Islet precursor cell (in vitro differentiated cells): ENCODE measurements around the gene HSP90AA1.
"Not testable (repeated sequence)": the region's sequence is repeated elsewhere in the genome, so short reads cannot be mapped to it uniquely, and the experiment has no call there.

Experiments
- DNase-seq: peaks from one replicate; pipeline ENCODE4 v3.0.0-alpha.2; 2018

HSP90AA1 gene

DNA sequence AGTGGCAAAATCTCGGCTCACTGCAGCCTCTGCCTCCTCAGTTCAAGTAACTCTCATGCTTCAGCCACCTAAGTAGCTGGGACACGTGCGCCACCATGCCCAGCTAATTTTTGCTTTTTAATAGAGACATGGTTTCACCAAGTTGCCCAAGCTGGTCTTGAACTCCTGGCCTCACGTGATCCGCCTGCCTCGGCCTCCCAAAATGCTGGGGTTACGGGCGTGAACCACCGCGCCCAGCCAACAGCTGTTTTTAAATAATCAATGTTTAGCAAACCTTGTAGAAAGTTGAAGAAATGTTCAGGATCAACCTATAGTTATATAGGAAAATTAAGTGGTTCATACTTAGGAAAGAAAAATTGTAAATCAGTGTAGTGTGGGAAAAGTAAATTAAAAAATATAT lies 6.0 kb upstream of the HSP90AA1 start:
- no peak for DNase-seq

DNA sequence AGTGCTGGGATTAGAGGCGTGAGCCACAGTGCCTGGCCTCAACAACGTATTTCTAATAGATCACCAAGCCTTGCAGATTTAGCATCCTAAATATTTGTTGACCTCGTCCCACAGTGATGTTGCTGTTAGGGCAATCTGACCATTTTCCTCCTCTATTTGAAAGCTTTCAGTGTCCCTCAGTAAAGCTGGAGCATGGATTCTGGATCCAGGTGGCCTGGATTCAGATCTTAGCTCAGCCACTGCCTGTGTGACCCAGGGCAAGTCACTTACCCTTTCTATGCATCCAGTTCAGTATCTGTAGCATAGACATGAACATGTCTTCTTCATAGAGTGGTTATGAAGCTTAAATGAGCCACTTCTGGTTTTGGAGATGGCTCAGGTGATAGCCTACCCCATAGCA lies 3.9 kb upstream of the HSP90AA1 start:
- no peak for DNase-seq

DNA sequence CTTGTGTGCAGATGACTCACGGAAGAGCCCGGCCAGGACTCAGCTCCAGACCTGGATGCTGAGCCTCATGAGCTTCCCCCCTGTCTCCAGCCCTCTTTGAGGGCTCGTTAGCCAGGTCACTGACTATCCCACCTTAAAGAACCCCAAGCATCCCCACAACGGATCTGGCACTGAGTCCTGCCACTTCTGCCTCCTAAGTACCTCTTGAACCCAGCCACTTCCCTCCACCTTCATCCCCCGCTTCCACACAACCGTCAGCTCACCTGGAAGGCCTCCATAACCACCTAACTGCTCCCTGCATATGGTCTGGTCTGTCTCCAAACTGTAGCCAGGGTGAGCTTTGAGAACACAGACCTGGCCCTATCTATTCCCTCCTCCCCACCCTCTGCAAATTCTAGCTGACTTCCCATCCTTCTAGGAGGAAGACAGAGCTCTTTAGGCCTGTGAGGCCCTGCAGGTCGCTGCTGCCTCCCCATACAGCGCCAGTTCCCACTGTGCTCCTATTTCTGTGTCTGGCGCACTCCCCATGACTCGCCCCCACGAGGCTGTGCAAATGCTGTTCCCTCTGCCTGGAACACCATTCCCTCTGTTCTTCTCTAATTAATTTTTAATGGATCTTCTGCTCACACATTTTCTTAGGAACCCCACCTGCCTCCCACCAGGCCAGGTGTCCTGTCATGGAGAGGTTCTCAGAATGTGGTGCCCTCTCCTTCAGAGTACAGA lies 2.9 kb upstream of the HSP90AA1 start:
- no peak for DNase-seq

DNA sequence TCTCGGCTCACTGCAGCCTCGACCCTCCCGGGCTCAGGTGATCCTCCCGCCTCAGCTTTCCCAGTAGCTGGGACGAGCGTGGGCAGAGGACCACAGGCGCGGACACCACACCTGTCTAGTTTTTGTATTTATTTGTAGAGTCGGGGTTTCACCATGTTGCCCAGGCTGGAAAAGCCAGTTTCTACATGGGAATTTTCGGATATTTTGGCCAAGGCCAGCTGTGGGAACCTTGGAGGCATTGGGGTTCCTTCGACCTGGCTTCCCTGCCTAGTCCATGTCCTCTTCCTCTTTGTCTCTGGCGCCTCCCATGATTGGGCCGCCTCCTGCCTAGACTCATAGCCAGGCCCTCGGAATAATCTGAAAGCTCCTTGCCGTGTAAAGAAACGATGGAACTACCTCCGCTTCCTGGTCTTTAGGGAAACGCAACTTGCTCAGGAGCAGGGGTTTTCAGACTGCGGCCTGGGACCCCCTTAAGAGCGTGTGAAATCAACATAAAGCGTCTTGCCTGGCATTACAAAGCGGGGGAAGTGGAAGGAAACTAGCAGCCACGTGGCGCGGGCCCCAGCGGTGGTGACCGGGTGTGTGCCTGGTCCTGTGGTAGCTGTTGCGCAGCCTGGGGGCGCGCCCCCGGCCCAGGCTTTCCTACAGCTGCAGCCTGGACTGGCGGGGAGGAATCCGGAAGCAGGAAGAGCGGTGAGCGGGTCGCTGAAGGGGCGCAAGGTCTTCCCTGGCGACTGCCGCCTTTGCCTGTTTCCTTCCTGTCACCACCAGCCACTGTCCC lies 1.4 kb upstream of the HSP90AA1 start:
- peak; percentile 88 for DNase-seq

DNA sequence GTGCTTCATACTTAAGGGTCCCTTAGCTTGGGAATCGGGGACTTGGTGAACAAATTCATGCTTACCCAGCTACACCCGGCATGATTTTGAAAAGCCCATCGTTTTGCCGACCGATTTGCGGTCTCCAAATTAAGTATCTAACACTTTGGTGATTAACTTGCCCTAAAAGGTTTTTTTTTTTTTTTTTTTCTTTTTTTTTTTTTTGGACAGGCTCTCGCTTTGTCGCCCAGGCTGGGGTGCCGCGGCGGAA lies 843 bp upstream of the HSP90AA1 start:
- no peak for DNase-seq

DNA sequence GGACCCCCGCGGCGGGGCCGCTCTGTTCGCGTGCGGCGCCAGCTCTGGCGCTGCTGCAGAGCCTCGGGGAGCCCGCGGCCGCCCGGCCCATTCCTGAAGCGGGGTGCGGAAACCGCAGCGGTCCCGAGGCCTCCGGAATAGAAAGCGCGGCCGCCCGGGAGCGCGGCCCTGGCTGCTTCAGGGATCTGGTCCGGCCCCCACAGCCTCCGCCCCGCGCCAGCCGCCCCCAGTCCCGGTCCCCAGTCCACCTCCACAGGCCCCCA lies 204 bp downstream of the HSP90AA1 start:
- no peak for DNase-seq

DNA sequence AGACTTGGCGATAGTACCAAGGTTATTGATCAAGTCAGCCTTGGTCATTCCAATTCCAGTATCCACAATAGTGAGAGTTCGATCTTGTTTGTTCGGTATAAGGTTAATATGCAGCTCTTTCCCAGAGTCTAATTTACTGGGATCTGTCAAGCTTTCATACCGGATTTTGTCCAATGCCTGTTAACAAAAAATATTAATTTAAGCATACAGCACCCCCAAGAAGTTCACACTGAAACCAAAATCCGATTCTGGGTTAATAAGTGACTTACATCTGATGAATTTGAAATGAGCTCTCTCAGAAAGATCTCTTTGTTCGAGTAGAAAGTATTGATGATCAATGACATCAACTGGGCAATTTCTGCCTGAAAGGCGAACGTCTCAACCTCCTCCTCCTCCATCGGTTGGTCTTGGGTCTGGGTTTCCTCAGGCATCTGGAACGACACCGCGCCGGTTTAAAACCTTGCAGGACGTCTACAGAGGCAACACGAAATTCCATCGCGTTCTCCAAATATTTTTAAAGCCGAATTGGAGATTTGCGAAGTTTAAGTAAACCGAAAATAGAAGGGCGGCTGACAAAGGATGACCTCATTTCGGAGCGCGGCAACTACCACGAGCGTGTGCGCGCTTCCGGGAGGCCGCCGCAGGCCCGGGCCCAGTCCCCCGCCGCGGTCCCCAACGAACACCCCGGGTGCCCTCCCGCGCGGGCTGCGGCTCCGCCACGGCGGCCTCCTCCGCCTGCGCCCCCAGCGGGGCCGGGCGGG lies 716 bp downstream of the HSP90AA1 start:
- DNase-seq = no peak

DNA sequence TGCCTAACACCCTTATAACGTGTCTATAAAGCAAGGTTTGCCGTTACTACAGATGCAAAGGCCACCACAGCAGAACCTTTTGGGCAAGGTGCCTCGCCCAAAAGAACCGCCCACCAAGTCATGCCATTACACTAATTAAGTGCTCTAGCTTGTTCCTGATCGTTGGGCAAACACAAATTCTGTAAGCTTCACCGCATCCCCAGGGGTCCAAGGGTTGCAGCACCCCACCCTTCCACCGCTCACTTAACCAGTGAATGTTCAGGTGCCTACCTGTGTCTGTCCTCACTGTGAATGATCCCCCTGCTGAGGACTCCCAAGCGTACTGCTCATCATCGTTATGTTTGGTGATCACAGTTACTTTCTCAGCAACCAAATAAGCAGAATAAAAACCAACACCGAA lies 1.4 kb downstream of the HSP90AA1 start:
- DNase-seq = no peak

DNA sequence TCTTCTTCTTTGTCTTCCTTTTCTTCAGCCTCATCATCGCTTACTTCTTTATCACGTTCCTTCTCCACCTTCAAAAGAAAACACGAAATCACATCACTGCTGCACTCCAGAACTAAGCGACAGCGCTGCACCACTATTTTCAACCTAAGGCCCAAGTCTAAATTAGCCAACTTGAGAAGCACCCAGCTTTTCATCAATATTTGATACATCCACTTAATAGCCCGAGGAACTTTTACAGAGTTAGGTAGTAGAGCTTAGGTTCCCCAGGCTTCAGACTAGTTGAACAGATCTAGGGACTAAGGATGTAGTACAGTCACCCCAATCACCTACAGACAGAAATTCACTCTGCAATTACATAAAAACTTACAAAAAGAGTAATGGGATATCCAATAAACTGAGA lies 1.9 kb downstream of the HSP90AA1 start:
- DNase-seq = no peak

DNA sequence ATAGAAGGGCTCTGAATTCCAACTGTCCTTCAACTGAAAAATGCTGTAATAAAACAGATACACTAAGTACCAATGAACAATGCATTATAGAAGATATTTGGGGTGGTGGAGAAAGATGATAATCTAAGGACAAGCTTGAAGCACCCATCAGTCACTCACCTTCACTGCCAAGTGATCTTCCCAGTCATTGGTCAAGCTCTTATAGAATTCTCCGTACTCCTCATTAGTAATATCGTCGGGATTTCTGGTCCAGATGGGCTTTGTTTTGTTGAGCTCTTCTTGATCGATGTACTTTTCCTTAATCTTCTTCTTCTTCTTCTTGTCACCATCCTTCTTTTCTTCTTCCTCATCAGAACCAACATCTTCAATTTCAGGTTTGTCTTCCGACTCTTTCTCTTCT lies 2.3 kb downstream of the HSP90AA1 start:
- not testable (repeated sequence) for DNase-seq

DNA sequence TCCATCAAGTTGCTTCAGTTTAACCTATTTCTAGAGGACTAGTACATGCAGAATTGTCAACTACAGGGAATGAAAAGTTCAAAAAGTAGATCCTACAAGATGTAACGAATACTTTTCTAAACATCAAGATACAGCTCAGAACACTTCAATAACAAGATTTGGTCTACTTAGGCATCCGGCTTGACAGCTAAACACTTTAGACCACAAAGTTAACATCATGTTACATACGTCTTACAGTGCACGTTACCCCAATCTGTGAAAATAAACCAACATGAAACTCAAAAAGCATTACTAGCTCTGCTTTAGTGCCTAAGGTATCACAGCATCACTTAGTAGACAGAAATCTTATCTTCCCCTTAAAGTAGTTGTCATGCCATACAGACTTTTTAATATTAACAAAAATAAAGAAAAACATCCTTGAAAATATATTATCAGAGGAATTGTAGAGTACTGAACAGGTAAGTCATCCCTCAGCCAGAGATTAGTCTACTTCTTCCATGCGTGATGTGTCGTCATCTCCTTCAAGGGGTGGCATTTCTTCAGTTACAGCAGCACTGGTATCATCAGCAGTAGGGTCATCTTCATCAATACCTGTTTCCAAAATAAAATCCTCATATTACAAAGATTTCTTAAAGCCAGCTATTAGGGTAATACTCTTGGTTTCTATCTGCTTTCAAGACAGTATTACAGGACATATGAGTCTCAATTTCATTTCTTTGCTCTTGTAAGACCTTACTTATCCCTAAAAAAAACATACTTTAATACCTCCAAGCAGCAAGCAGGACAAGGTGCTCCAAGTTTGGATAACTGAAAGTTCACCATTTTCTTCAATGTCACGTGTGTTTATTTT lies 5.4 kb downstream of the HSP90AA1 start:
- DNase-seq = no peak

DNA sequence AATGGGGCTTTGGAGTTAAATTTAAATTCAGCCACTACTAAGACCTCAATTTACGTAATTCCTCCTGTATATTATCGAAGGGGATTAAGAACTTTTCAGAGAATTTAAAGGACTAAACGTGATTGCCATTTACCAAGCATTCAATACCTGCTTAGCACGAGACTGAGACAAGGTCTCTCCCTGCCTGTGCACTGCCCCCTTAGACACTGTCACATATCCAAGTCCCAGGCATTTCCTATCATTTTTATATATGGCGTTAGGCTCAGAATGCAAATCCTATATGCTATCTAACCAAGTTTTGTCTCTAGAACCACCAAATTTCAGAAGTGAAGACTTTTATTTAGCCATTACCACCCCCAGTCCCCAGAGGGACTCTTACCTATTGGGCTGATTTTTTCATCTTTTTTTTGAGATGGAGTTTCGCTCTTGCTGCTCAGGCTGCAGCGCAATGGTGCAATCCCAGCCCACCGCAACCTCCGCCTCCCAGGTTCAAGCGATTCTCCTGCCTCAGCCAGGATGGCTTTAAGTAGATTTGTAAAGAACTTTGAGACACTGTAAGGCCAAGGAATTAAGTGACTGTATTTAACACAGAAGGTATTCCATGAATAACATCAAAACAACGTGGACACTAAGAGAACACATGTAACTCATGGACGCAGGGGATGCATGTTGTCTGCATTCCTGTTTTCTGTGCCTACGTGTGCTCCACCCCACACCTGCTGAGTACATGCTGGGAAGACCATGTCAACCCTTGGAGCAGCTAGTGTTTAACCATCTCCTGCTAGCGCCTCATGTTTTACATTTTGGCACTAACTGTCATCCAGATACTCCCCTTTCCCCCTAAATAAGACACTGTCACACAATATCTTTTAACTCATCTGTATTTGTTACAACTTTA lies 6.4 kb downstream of the HSP90AA1 start:
- no peak for DNase-seq

DNA sequence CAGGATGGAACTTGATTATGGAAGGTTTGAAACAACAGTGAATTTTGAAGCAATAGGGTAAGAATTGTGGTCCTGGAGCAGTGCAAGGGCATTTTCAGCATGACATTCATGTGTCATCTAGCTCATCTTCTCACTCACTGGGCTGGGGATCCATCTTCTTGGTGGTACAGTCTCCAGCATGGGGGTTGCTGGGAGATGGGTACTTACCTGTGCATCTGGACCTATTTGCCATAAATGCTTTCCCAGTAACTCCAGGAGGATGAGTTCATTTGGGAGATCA lies 7.2 kb downstream of the HSP90AA1 start:
- DNase-seq = no peak

DNA sequence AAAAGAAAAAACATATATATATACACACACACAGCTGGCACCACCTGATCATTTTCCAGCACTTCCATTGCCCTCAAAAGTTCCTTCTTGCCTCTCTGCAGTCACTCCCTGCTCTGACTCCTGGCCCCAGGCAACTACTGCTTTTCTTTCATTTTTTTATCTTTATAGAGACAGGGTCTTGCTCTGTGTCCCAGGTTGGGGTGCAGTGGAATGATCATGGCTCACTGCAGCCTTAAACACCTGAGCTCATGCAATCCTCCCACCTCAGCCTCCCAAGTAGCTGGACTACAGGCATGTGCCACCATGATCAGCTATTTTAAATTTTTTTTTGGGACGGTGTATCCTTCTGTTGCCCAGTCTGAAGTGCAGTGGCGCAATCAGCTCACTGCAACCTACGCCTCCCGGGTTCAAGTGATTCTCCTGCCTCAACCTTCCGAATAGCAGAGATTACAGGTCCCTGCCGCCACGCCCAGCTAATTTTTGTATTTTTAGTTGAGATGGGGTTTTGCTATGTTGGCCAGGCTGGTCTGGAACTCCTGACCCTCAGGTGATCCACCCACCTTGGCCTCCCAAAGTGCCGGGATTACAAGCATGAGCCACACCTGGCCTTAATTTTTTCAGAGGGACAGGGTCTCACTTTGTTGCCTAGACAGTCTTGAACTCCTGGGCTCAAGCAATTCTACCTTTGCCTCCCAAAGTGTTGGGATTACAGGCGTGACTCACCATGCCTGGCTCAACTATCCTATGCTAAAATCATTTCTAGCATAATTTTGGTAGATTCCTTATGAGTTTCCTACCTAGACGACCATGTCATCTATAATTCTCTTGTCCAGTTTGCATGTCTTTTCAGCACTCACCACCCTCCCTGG lies 7.8 kb downstream of the HSP90AA1 start:
- DNase-seq = peak; percentile 36

DNA sequence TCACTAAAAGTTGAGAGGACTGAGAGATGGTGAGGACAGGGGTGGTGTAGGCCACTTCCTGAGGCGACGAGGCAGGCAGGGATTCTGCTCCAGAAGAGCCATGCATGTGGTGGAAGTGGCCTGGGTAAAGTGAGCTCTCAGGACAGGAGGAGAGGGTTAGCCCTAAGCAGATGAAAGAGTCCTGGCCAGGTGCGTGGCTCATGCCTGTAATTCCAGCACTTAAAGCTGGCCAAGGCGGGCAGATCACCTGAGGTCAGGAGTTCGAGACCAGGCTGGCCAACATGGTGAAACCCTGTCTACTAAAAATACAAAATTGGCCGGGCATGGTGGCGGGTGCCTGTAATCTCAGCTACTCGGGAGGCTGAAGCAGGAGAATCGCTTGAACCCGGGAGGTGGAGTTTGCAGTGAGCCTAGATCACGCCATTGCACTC lies 8.5 kb downstream of the HSP90AA1 start:
- peak; percentile 41 for DNase-seq

DNA sequence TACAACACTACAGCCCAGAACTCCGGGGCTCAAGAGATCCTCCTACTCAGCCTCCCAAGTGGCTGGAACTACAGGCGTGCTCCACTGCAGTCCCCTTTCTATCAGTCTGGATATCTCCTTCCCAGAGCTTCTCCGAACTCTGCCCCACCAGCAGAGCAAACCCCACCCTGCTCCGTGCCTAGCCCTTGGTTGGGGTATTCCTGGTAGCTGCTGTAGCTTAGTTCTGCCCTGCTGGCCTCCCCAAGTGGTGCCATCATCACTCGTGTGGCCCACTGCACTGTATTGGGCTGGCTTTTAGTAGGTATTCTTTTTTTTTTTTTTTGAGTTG lies 9.5 kb downstream of the HSP90AA1 start:
- peak; percentile 53 for DNase-seq

DNA sequence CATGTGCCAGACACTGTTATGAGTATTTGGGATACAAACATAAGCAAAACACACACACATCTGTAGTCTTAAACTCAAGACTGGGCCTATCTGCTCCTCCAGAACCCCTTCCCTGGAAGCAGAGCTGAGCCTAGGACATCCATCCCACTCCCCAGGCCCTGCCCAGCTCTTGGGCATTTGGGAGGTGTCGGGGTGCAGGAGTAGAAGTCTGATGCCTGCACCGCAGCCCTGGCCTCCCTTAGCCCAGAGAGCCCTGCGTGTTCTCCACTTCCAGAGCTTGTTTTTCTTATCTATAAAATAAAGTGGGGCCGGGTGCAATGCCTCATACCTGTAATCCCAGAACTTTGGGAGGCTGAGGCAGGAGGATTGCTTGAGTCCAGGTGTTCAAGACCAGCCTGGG lies 11.7 kb downstream of the HSP90AA1 start:
- DNase-seq = no peak

DNA sequence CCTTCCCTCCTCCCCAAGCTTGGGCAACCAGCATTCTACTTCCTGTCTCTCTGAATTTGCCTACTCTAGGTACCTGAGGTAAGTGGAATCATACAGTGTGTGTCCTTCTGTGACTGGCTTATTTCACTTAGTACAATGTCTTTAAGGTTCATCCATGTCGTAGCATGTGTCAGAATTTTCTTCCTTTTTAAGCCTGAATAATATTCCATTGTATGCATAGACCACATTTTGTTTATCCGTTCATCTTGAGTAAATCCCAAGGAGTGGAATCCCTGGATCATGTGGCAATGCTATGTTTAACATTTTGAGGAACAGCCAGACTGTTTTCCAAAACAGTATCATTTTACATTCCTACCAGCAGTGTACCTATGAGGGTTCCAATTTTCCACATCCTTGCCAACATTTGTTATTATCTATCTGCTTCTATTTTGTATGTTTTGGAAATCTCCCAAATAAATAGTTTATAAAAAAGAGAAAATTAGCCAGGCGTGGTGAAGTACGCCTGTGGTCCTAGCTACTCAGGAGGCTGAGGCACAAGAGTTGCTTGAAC lies 12.4 kb downstream of the HSP90AA1 start:
- DNase-seq = no peak

DNA sequence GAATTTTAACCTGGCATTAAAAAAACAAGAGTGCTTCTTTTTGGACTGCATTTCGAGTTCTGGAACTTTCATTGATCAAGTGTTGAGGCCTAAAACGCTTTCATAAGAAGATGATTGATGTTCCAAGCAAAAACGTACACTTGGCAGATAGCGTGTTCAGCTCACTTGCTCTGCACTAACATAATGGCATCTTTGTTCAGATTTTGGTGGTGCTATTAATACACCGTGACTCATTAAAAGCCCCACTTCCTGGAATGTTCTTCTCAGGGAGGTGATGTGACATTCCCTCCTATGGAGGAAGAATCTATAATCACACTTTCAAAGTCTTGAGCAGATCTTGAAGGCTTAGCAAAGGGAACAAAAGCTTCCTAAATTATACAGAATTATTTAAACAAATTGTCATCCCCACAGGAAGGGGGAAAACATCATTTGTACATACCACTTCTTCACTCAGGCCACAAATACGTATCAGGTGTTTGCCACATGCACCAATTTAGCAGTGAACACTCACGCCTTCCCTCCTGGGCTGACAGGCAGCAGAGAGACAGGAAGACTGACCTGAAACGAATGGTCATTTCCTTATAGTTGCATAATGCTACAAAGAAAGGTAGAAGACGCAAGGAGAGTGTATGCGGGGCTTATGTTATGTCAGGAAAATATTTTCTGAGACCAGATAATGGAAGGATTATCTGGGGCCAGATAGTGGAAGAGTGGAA lies 15.4 kb downstream of the HSP90AA1 start:
- DNase-seq = no peak

DNA sequence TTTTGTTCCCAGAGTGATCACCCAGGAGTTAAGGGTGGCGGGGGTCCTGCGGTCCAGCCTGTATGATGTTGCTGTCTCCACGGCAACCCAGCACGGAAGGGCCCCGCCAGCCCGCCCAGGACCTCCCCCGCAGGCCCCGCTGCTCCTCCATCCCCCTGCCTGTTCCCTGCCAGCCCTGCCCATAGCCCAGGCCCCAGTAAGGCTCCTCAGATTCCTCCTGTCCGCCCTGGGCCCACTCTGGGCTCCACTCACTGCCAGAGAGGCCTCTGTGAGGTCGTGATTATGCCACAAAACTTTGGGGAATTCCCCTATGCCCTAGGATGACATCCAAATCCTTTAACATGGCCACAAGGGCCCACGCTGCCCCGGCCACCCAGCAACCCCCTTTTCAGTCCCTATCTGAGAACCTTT lies 20.8 kb downstream of the HSP90AA1 start:
- no peak for DNase-seq

DNA sequence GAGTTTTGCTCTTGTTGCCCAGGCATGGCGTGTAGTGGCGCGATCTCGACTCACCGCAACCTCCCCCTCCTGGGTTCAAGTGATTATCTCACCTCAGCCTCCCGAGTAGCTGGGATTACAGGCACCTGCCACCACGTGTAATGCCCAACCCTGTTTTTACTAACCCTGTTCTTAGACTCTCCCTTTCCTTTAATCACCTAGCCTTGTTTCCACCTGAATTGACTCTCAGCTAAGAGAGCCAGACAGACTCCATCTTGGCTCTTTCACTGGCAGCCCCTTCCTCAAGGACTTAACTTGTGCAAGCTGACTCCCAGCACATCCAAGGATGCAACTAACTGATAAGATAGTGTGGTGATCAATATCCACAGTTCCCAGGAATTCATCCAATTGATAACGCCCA lies 22.3 kb downstream of the HSP90AA1 start:
- DNase-seq = peak; percentile 38
